Activated CD4-positive, alpha-beta T cell treated with anti-CD3 and anti-CD28 coated beads for 48 hours (primary cell): ENCODE measurements around the gene CPHXL2.

Experiments used
- DNase-seq: peaks from one replicate; pipeline ENCODE4 v3.0.0-alpha.2; 2020

CPHXL2 gene

DNA sequence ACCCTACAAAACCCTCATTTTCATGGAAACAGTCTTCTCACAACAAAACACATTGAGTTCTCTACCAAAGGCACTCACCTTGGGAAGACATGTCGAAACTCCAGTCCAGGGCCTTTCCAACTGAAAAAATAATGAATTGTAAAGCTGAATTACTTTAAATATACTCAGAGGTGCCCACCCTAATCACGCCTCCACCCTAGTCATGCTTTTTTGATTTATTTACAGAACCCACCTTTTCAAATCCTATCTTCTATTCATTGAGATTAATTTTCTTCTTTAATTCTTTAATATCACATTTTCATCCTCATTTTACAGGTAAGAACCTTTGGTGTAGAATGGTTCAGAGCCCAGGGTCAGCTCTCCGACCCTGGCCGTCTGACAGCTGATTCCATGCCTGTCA is at the start of gene CPHXL2:
CPHXL2 (minus strand) TSS at position 101 of the 400 bp plus-strand sequence; CDS start at position 91, 10 bp downstream.
- no peak for DNase-seq

DNA sequence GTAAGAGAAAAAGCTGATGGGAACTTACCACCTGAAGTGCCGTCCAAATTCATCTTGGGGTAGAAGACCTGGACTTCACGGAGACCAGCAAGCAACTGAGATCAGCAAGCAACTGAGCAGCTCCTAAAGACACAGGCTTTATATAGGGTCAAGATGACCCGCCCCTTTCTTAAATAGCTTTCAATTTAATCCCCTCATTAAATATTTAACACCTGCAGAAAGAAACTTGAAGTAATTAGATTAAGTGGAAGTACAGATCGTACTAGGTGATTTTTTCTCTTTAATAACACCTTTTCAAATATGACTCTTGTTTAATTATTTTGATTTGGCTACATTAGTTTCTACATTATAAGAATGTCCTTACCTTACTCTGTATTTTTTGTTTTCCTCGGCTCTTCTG is 49.6 kb upstream of the CPHXL2 start, which contains the start of gene CPHXL:
CPHXL (minus strand) TSS at position 101 of the 400 bp plus-strand sequence; CDS start at position 53, 48 bp downstream.
- DNase-seq: no peak

DNA sequence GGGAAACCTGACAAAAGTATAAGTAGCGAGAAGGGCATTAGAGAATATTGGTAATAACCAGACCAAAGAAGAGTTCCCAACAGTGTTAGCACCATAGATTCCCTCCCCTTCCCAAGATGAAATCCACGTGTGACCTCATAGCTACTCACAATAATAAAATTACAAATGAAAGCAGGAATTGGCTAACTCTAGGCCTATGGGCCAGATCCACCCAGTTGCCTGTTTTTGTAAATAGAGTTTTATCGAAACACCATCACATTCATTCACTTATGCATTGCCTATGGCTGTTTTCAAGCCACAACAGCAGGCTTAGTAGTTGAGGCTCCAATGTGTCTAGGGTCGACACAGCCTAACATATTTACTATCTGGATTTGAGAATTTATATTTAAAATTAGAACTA is 41.6 kb upstream of the CPHXL2 start:
- DNase-seq: no peak

DNA sequence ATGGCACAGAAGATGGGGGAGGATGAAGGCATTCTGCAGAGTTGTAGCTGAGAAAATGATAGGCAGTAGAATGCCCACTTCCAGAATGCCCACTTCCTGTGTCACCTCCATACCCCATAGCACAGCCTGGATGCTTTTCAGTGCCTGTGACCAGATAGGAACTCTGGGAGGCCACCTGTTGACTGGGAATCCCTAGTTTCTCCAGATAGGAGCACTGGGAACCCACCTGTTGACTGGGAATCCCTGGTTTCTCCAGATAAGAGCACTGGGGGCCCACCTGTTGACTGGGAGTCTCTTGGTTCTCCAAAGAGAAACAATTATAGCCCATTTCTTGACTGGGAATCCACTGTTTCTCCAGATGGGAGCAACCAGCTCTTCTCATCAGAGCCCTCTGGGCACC is 37.9 kb upstream of the CPHXL2 start:
- DNase-seq: no peak

DNA sequence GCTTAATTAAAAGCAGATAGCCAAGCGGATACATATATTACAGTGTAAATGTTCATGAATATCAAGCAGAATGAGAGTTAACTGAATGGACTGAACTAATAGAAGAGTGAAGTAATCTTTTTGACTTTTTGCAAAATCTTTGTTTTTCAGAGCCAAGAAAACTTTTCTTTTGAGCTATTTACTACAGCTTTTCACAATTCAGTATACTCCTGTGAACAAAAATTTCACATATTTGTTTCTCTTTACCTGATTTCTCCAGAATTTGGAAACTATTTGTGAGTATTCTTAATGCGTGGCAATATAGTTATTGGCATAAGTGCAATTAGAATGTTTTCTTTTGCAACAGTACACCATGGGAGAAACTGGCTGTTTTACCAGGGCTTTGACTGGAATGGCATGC is 33.5 kb upstream of the CPHXL2 start:
- DNase-seq: no peak

DNA sequence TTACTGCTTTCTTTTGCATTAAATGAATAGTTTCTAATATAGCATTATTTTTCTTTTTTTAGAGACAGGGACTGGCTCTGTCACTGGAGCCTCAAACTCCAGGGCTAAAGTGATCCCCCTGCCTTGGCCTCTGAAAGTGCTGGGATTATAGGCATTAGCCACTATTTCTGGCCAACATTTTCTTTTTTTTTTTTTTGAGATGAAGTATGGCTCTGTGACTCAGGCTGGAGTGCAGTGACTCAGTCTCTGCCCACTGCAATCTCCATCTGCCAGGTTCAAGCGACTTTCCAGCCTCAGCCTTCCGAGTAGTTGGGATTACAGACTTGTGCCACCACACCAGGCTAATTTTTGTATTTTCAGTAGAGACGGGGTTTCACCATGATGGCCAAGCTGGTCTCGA is 26.5 kb upstream of the CPHXL2 start:
- no peak for DNase-seq

DNA sequence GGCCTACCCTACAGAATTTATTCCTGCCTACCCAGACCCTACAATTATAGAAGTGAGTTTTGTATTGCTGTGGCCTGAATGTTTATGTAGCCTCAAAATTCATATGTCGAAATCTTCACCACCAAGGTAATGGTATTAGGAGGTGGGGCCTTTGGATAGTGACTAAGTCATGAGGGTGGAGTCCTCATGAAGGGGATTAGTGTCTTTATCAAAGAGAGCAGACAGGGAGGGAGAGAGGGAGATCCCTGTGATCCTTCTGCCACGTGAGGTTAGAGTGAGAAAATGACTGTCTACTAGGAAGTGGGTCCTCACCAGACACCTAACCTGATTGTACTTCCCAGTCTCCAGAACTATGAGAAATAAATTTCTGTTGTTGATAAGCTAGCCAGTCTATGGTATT is 25.4 kb upstream of the CPHXL2 start:
- DNase-seq: no peak

DNA sequence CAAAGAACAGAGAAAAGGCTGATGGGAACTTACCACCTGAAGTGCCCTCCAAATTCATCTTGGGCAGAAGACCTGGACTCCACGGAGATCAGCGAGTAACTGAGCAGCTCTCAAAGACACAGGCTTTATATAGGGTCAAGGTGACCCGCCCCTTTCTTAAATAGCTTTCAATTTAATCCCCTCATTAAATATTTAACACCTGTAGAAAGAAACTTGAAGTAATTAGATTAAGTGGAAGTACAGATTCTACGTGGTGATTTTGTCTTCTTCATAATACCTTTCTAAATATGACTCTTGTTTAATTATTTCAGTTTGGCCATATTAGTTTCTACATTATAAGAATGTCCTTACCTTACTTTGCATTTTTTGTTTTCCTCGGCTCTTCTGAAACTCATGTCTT is 24.6 kb upstream of the CPHXL2 start, which contains the start of gene DUXB:
DUXB (minus strand) TSS at position 101 of the 400 bp plus-strand sequence; CDS start at position 58, 43 bp downstream.
- no peak for DNase-seq

DNA sequence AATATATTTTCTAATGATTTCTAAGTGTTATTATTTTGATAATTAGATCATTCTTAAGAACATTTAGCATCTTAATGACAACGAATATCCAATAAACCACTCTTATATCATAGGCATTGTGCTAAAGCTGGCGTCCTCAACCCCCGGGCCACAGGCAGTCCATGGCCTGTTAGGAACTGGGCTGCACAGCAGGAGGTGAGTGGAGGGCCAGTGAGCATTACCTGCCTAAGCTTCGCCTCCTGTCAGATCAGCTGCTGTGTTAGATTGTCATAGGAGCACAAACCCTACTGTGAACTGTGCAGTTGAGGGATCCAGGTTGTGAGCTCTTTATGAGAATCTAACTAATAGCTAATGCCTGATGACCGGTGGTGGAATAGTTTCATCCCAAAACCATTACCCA is 20.8 kb upstream of the CPHXL2 start:
- no peak for DNase-seq

DNA sequence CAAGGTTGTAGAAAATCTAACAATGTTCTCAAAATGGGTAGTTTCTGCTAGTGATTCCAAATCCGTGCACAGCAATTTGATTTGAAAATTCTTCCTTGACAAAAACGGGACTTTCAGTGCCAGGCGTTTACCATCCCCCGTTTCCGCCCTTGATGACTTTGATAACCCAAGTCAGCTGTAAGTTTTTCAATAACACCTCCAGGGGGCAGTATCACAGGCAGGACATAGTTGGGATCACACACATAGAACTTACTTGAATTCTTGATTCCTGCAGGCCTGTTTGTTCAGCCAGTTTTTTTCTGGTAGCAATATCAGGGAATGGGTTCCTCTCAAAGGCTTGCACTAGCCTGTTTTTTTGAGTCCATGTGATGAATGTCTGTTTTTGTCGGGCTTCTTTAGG is 18.9 kb upstream of the CPHXL2 start:
- DNase-seq: no peak

DNA sequence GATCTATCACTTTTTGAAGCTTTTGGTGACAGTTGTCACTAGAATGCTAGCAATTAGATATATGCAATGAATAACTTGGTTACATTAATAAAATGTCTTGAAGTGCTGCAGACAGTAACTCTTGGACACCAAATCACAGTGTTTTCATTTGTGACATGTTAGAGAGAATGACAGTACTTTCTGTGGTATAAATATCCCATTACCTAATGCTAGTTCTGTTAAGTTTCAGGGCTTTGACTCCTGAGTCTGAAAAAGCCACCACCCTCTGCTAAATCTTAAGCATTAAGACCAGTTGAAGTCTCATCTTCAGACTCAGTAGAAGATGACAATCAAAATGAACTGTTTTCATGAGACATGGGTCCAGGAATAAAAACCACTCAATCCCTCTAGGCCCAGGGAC is 10.6 kb upstream of the CPHXL2 start:
- DNase-seq: no peak

DNA sequence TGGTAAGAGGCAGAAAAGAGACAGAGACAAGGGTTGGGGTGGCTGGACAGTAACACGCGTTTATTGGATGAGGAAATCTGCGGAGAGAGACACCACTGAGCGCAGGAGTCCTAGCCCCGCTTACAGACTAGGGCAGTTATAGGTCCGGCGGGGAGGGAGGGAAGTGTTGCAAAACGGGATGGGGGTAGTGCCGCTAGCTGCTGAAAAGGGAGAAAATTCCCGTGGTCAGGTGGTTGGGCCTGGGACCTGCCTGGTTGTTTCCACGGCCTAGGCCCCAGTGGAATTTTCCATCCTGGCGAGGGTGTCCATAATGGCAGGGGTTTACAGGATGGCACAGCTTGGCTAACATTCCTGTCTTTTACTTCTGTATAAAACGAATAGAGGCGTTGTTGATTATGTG is 5.5 kb upstream of the CPHXL2 start:
- DNase-seq: no peak

DNA sequence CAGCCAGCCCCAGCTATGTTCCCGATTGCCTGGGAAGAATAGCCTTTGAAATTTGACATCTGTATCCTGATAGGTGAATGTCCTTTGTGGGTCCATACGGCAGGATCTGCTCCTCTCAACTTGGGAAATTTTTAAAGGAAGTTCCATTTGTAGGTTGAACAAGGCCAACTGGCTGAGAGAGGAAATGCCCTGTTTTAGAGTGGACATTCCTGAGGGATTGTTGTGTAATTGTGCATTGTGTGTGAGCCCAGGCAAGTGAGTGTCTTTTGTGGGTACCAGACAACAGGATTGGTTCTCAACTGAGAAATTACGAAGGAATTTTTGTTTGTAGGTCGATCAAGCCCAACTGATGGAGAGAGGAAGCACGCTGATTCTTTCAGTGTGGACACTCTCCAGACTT is 2.6 kb upstream of the CPHXL2 start:
- no peak for DNase-seq

DNA sequence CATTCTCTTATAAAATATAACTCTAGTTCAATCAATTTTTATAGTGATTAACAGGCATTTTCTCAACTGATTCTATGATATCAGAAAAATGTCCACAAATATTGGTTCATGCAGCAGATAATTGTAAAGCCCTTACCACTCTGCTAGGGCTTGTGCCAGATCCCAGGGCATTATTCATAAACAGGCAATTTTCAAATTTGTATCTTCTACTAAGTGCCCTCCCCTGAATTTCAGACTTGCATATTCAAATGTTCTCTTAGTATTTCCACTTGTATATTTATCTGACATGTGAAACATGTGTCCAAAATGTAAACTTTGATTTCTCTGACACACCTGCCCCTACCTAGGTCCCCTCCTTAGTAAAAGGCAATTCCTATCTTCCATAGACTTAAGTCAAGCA is 9.3 kb downstream of the CPHXL2 start:
- DNase-seq: no peak

DNA sequence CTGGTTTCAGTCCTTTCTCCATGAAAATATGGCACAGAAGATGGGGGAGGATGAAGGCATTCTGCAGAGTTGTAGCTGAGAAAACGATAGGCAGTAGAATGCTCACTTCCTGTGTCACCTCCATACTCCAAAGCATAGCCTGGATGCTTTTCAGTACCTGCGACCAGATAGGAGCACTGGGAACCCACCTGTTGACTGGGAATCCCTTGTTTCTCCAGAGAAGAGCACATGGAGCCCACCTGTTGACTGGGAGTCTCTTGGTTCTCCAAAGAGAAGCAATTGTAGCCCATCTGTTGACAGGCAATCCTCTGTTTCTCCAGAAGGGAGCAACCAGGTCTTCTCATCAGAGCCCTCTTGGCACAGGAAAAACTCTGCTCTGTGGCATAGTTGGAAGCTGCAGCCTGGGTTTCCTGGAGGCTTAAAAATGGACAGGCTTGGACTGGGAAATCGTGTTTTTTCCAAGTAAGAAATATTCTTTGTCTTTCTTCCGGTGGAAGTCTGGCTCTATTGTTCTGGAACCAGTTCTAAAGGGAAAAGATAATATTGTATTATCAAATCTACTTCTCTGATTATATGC is 16.0 kb downstream of the CPHXL2 start:
- no peak for DNase-seq

DNA sequence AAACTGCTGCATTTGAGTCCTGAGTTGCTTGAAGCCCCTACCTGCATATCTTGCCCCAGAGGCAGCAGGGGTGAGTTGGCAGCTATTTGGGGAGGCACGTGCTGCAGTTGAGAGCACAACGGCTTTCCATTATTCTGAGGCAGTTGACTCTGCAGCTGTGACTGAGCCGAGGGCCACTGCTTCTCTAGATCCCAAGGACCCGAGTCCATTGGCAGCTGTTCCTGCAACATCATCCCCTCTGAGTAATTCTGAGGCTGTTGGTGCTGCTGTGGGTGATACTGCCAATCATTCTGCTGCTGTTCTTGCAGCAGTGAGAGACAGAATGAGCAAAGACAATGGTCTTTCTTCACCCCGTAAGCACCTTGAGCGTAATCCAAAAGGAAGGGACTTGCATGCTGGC is 16.5 kb downstream of the CPHXL2 start:
- no peak for DNase-seq

DNA sequence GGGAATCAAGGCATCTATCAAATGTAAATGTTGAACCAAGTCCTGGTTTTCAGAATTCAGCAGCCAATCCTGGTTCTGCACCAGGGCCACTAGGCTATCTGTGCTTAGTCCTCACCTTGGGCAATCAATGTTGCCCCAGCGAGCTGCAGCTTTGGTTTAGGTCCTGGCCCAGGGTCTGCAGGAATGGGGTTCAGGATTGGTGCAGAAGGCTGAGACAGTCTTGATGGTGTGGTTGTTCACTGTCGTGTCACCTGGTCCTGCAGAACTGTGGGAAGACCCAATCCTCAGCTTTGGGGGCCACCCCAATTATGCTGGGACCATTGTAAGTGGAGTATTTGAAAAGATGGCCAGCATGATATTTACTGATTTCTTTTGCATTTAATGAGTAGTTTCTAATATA is 18.6 kb downstream of the CPHXL2 start:
- DNase-seq: no peak

DNA sequence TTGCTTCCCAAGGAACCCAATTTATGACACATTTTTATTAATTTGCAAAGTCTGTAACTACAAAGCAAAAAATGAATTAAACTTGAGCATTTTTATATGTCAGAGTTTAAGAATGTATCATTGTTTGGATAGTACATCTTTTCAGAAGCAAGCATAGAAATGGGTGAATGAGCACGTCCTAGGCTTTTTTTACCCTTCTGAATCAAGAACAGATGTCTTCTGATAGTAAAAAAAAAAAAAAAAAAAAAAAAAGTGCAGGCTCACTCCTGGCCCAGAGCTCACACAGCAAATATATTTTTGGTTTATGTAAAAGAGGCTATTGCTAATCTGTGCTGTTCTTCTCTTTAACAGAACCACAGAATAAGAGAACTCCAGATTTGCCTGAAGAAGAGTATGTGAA is 22.9 kb downstream of the CPHXL2 start:
- no peak for DNase-seq

DNA sequence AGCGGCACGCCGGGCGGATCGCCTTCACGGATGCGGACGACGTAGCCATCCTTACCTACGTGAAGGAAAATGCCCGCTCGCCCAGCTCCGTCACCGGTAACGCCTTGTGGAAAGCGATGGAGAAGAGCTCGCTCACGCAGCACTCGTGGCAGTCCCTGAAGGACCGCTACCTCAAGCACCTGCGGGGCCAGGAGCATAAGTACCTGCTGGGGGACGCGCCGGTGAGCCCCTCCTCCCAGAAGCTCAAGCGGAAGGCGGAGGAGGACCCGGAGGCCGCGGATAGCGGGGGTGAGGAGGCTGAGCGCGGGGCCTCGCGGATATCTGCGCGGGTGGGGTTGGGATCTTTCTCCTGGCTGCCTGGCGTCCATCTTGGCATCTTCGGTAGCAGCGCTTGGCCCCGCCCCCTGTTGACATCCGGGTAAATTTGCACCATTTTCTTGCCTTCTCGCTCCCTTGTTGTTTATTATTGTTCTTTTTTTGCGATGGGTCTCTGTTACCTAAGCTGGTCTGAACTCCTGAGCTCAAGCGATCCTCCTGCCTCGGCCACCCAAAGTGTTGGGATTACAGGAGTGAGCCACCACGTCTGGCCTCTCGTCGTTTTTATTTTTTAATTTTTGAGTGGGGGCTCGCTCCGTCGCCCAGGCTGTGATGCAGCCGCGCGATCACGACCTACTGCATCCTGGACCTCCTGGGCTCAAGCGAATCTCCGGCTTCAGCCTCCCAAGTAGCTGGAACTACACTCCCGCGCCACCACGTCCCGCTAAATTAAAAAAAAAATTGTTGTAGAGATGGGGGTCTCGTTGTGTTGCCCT is 28.3 kb downstream of the CPHXL2 start:
- DNase-seq: peak; percentile 91

DNA sequence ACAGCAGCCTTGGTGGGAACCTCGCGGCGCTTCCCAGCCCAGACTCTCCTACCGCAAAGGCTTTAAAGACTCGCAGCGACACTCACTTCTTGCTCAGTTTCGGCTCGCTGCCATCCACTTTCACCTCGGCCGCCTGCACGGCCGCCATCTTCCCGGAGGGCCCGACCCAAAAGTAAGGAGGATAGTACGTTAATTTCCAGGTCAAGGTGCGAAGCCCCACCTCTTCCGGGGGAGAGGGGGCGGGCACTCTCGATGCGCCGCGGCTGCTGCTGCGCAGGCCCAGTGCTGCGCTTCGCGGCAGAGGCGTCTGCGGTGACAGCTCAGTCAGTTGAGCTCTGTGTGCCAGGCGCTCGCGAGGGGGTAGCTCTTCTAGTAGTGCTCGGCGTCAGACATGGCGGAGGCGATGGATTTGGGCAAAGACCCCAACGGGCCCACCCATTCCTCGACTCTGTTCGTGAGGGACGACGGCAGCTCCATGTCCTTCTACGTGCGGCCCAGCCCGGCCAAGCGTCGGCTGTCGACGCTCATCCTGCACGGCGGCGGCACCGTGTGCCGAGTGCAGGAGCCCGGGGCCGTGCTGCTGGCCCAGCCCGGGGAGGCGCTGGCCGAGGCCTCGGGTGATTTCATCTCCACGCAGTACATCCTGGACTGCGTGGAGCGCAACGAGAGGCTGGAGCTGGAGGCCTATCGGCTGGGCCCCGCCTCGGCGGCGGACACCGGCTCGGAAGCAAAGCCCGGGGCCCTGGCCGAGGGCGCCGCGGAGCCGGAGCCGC is 29.1 kb downstream of the CPHXL2 start, which contains the start of the genes KARS1 and TERF2IP:
KARS1 (minus strand) TSS at position 174 of the 773 bp plus-strand sequence; CDS start at position 148, 26 bp downstream.
TERF2IP (plus strand) TSS at position 282 of the 773 bp plus-strand sequence; CDS start at position 392, 110 bp downstream.
- peak; percentile 96 for DNase-seq

DNA sequence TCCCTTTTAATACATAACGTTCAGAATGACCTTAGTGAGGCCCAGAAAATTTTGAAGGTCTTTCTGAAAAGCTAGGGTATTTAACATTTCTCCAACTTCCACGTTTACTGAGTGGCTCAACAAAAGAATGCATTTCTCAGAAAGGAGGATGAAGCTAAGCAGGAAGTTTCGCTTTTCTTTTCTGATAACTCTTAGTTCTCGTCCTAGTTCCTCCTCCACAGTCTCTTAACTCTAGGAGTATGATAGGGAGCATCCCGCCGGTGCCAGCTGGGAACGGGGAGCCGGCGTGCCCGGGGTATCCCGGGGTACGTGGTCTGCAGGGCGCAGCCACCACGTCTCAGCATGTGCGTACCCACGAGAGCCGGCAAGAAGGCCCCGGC is 29.7 kb downstream of the CPHXL2 start:
- no peak for DNase-seq

DNA sequence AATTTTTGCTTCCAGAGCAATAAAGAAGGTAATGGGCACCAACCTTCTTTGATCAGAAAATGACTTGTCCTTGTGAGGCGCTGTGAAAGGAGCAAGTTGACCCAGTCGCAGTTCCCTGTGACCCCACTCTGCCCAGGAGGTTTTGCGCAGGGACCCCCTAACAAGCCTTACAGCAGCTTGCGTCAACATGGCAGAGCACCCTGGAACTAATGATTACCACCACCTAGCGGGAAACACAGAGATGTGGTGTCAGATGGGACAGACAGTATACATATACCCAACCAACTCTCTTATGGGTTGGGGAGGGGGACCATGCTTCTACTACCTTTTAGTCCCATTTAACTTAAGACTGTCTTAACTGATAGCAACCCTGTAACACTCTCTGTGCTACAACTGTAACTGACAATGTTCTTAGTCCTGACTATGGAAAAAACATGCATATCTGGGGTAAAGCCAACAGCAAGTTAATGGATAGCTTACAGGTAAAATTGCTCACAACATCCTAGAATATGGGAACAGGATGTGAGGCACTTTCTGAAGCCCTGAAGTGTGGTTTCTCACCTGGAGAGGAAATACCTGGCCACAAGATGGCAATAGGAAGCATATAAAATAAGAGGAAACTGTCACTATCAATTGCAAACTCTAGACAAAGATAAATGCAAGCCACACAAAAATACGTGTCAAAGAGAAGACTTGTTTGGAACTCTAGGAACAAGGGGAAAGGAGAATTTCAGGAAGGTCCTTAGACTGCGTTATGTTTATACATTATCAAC is 32.4 kb downstream of the CPHXL2 start:
- no peak for DNase-seq

DNA sequence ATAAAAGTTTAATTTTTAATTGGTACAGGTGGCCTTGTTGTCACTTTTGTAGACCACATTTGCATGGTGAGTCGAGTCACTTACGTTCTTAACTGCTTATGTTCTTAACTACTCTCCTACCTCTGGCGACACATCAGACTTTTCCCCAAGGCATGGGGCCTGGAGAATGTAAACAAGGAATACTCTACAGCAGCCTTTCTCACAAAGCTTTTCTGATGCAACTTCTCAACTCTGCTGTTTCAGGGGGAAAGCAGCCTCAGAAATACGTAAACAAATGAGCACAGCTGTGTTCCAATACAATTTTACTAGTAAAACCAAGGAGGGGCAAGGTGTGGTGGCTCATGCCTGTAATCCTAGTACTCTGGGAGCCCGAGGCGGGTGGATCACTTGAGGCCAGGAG is 36.2 kb downstream of the CPHXL2 start:
- no peak for DNase-seq
